Mononuclear cell (primary cell): ENCODE results near the gene C5AR2. TPM values are rescaled to one million over a fixed set of nuclear protein-coding genes. Genes with fewer than 3 reads are reported as not detected.
"Not testable (repeated sequence)": the region's sequence is repeated elsewhere in the genome, so short reads cannot be mapped to it uniquely, and the experiment has no call there.

Source experiments
- H3K27me3 ChIP-seq: 2 replicates; pipeline ENCODE4 v1.6.0; 2011; ENCODE audit warnings: low read length, control low read depth; ENCODE audit not compliant: insufficient read depth
- H3K4me1 ChIP-seq: 2 replicates; pipeline ENCODE4 v1.5.1; 2011; ENCODE audit warnings: mild to moderate bottlenecking, low read length, control low read depth; ENCODE audit not compliant: insufficient read depth
- H3K4me3 ChIP-seq: 2 replicates; pipeline ENCODE4 v1.5.1; 2011; ENCODE audit warnings: mild to moderate bottlenecking, low read length, moderate library complexity
- H3K9me3 ChIP-seq: 2 replicates; pipeline ENCODE4 v1.5.1; 2011; ENCODE audit warnings: low read depth, mild to moderate bottlenecking, control low read depth, low read length
- total RNA-seq: library from RNA; depleted of rRNA; stranded (reverse); fragments of >200 nt; gene quantifications from one replicate; pipeline ENCODE4 v1.2.3, GENCODE V29; 2012

The C5AR2 gene
- total RNA-seq, 1 donor: 4.1 TPM

DNA sequence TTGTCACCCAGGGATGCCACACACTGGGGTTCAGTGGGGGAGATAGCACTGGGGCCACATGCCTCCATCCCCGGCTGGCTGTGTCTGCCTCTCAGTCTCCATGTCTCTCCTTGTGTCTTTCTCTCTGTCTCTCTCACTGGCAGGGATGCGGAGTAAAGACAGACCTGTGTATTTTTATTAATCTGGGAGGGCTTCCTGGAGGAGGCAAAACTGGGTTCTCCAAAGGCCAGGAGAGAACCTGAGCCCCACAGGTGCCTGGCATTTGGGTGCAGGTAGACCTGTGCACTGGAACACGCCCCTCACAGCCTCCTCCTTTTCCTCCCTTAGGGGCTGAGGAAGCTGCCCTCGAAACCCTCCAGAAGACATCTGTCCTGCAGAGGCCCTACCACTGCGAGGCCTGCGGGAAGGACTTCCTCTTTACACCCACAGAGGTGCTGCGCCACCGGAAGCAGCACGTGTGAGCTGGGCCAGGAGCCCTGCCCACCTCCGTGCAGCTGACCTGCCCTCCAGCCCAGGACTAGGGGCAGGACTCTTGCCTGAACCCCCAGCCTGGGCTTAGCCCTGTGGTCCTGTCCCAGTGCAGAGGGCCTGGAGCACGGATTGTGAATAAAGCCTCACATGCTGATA, 49.8 kb downstream of the C5AR2 start:
- no peaks in the 10 kb centered on the region for H3K27me3 ChIP-seq
- no peak overlapping the region for H3K4me3 ChIP-seq
- no peaks in the 10 kb centered on the region for H3K9me3 ChIP-seq
- H3K4me1 ChIP-seq: peaks cover 39% of the 10 kb centered on the region

- H3K9me3 ChIP-seq, H3K27me3 ChIP-seq, H3K4me3 ChIP-seq: not testable (repeated sequence)
- H3K4me1 ChIP-seq: peaks cover 59% of the 10 kb centered on the region
These were observed 51.9 kb downstream of the C5AR2 start for GRCh38 chr19:47383890-47384289.

- H3K9me3 ChIP-seq, H3K4me3 ChIP-seq, H3K27me3 ChIP-seq: not testable (repeated sequence)
- peaks cover 64% of the 10 kb centered on the region for H3K4me1 ChIP-seq
These were observed 52.6 kb downstream of the C5AR2 start for GRCh38 chr19:47384533-47384932.

GRCh38 chr19:47386582-47386981, 54.6 kb downstream of the C5AR2 start:
- not testable (repeated sequence) for H3K9me3 ChIP-seq, H3K4me3 ChIP-seq, H3K27me3 ChIP-seq
- peaks cover 78% of the 10 kb centered on the region for H3K4me1 ChIP-seq

DNA sequence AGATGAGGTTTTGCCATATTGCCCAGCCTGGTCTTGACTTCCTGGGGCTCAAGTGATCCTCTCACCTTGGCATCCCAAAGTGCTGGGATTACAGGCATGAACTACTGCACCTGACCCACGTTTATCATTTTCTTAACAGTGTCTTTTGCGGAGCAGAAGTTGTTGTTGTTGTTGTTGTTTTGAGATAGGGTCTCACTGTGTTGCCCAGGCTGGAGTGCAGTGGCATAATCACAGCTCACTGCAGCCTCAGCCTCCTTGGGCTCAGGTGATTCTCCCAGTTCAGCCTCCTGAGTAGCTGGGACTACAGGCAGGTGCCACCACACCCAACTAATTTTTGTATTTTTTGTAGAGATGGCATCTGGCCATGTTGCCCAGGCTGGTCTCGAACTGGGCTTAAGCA, 55.6 kb downstream of the C5AR2 start:
- not testable (repeated sequence) for H3K4me3 ChIP-seq, H3K27me3 ChIP-seq, H3K9me3 ChIP-seq
- H3K4me1 ChIP-seq: peaks cover 69% of the 10 kb centered on the region

DNA sequence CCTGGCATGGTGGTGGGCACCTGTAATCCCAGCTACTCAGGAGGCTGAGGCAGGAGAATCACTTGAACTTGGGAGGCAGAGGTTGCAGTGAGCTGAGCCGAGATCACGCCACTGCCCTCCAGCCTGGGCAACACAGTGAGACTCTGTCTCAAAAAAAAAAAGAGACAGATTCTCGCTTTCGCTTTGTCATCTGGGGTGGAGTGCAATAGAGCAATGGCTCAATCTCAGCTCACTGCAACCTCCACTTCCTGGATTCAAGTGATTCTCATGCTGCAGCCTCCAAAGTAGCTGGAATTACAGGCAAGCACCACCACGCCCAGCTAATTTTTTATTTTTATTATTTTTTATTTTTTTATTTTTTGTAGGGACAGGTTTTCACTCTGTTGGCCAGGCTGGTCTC, 56.7 kb downstream of the C5AR2 start:
- peaks cover 58% of the 10 kb centered on the region for H3K4me1 ChIP-seq
- H3K4me3 ChIP-seq, H3K9me3 ChIP-seq, H3K27me3 ChIP-seq: not testable (repeated sequence)

- Histone ChIP-seq H3K4me1 (peaks cover 54% of the 10 kb centered on the region), H3K27me3 (no peaks in the 10 kb centered on the region), H3K4me3 (no peak overlapping the region), H3K9me3 (no peaks in the 10 kb centered on the region)
These were observed 57.2 kb downstream of the C5AR2 start for GRCh38 chr19:47389150-47389556.

DNA sequence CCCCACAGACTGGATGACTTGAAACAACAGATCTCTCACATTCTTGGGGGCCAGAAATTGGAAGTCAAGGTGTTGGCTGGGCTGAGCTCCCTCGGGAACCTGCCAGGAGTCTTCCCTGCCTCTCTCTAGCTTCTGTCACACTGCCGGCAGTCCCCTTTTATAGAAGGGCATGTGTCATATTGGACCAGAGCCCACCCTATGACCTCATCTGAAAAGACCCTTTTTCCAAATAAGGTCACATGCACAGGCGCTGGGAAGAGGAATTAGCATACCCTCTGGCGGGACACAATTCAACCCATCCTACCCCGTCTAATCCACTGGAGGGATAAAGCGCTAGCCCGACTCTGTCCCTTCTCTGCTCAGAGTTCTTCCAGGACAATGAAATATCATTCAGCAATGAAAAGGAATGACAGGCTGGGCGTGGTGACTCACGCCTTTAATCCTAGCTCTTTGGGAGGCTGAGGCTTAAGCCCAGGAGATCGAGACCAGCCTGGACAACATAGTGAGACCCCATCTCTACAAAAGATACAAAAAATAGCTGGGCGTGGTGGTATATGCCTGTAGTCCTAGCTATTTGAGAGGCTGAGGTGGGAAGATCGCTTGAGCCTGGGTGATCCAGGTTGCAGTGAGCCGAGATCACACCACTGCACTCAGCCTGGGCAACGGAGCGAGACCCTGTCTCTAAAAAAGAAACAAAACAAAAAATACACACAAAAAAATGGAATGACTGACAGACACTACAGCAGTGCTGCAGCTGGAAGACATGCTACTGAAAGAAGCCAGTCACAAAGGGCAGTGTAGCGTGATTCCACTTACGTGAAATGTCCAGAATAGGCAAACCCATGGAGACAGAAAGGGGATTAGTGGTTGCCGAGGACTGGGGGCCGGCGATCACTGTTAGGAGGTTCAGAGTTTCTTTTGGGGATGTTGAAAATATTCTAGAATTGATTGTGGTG, 58.8 kb downstream of the C5AR2 start:
- Histone ChIP-seq H3K9me3 (no peaks in the 10 kb centered on the region), H3K4me3 (no peak overlapping the region), H3K27me3 (no peaks in the 10 kb centered on the region), H3K4me1 (peaks cover 48% of the 10 kb centered on the region)

GRCh38 chr19:47391510-47392223, 59.7 kb downstream of the C5AR2 start:
- Histone ChIP-seq H3K4me1 (peaks cover 48% of the 10 kb centered on the region), H3K4me3 (no peak overlapping the region), H3K9me3 (no peaks in the 10 kb centered on the region), H3K27me3 (no peaks in the 10 kb centered on the region)

Other genes with a start within 250 kb of the C5AR2 start
- 10.4 TPM for gene ZC3H4, start 218.4 kb upstream of the C5AR2 start, total RNA-seq
- gene SAE1, start 201.3 kb upstream of the C5AR2 start, total RNA-seq: 29.5 TPM
- gene BBC3, start 101.0 kb upstream of the C5AR2 start, total RNA-seq: 8.4 TPM
- 11.5 TPM for gene CCDC9, start 75.7 kb upstream of the C5AR2 start, total RNA-seq
- gene INAFM1, start 57.3 kb upstream of the C5AR2 start, total RNA-seq: 1.4 TPM
- gene C5AR1, start 22.3 kb upstream of the C5AR2 start, total RNA-seq: 92.2 TPM
- gene DHX34, start 17.1 kb downstream of the C5AR2 start, total RNA-seq: 12.9 TPM
- not detected for gene MEIS3, start 87.4 kb downstream of the C5AR2 start, total RNA-seq
- gene SLC8A2, start 139.7 kb downstream of the C5AR2 start, total RNA-seq: not detected
- gene KPTN, start 152.0 kb downstream of the C5AR2 start, total RNA-seq: 1.3 TPM
- 71.8 TPM for gene NAPA, start 182.9 kb downstream of the C5AR2 start, total RNA-seq
- 0.21 TPM for gene ZNF541, start 241.0 kb downstream of the C5AR2 start, total RNA-seq